CD4-positive, alpha-beta memory T cell (primary cell): ENCODE data around the gene PSME4. TPM values are rescaled to one million over a fixed set of nuclear protein-coding genes. Genes with fewer than 3 reads are reported as not detected.

Source experiments
- CTCF ChIA-PET: fragments of 350-600 bp; sonication (Branson Sonifier 250); formaldehyde crosslinking; loops from one replicate; lab custom pipeline; 2021; ENCODE audit warnings: inconsistent platforms; ENCODE audit not compliant: partially characterized antibody; lab: Charles Lee
- POLR2A ChIA-PET: fragments of 350-600 bp; sonication (Branson Sonifier 250); formaldehyde crosslinking; loops from one replicate; lab custom pipeline; 2021; ENCODE audit not compliant: partially characterized antibody; lab: Charles Lee
- DNase-seq, 5 donors: peaks; one replicate each; pipeline versions ENCODE4 v3.0.0 to v3.0.0-alpha.2; 2020 to 2022; ENCODE audit warnings: mixed read lengths in 1 of 5
- H3K27ac ChIP-seq: one replicate; pipeline ENCODE4 v1.7.0; 2013; ENCODE audit warnings: low read depth, low read length
- H3K27me3 ChIP-seq: 2 replicates; pipeline ENCODE4 v1.7.0; 2013; ENCODE audit warnings: mild to moderate bottlenecking, low read length, moderate library complexity; ENCODE audit not compliant: insufficient read depth
- H3K36me3 ChIP-seq: 2 replicates; pipeline ENCODE4 v1.7.0; 2013; ENCODE audit warnings: mild to moderate bottlenecking, low read length, moderate library complexity; ENCODE audit not compliant: insufficient read depth
- H3K4me1 ChIP-seq: 2 replicates; pipeline ENCODE4 v1.7.0; 2013; ENCODE audit warnings: mild to moderate bottlenecking, low read length, moderate library complexity; ENCODE audit not compliant: insufficient read depth
- H3K4me3 ChIP-seq, 2 donors: one replicate each; pipeline ENCODE4 v1.7.0; 2013; ENCODE audit warnings: low read length in 2 of 2, mild to moderate bottlenecking in 1 of 2
- H3K9me3 ChIP-seq, 2 donors: one replicate each; pipeline ENCODE4 v1.7.0; 2013; ENCODE audit warnings: low read length in 2 of 2, control low read depth in 1 of 2; ENCODE audit not compliant: control insufficient read depth in 1 of 2
- H3K27ac Mint-ChIP-seq, 7 donors: one replicate each; pipeline ENCODE4 v1.8.0; 2020 to 2021; ENCODE audit warnings: mixed read lengths in 7 of 7, mild to moderate bottlenecking in 6 of 7, inconsistent platforms in 3 of 7, moderate library complexity in 3 of 7
- H3K27me3 Mint-ChIP-seq, 2 donors: one replicate each; pipeline ENCODE4 v1.8.0; 2020 to 2021; ENCODE audit warnings: mixed read lengths in 2 of 2
- H3K36me3 Mint-ChIP-seq, 2 donors: one replicate each; pipeline ENCODE4 v1.8.0; 2020 to 2021; ENCODE audit warnings: mixed read lengths in 2 of 2, inconsistent platforms in 1 of 2, mild to moderate bottlenecking in 1 of 2
- H3K4me1 Mint-ChIP-seq, 4 donors: one replicate each; pipeline ENCODE4 v1.8.0; 2020 to 2021; ENCODE audit warnings: mixed read lengths in 4 of 4, mild to moderate bottlenecking in 1 of 4
- H3K4me3 Mint-ChIP-seq, 8 donors: one replicate each; pipeline ENCODE4 v1.8.0; 2020 to 2021; ENCODE audit warnings: mixed read lengths in 8 of 8, mild to moderate bottlenecking in 7 of 8, moderate library complexity in 6 of 8, inconsistent platforms in 3 of 8
- H3K9me3 Mint-ChIP-seq, 8 donors: one replicate each; pipeline ENCODE4 v1.8.0; 2020 to 2021; ENCODE audit warnings: mixed read lengths in 8 of 8, mild to moderate bottlenecking in 5 of 8, inconsistent platforms in 3 of 8, moderate library complexity in 1 of 8
- intact Hi-C: fragments of 100-400 bp; cut with micrococcal nuclease; formaldehyde crosslinking; loops from one replicate; pipeline ENCODE4 v1.15.1; 2023
- microRNA-seq: library from miRNA; unstranded; fragments of <30 nt; microRNA quantifications from one replicate; pipeline ENCODE4 v1.2.0, GENCODE V29; 2021; ENCODE audit warnings: borderline replicate concordance, borderline number of aligned reads, borderline microRNAs expressed, mixed read lengths
- polyA plus RNA-seq, 2 donors: library from polyadenylated mRNA; unstranded; fragments of 300-500 nt; fragmentation: Illumina TruSeq; gene quantifications; one replicate each; pipeline ENCODE4 v1.2.3, GENCODE V29; 2021
- total RNA-seq, 2 experiments: library from RNA; stranded (reverse); gene quantifications; one replicate each; pipeline ENCODE4 v1.2.3, GENCODE V29; 2021

PSME4 gene
- total and polyA plus RNA-seq, 4 experiments from 2014 or later = 2.3 to 49.9 (median 25.0) TPM

- Histone ChIP-seq H3K27me3 (no peaks in the 10 kb centered on the region), H3K27ac (no peak overlapping the region), H3K4me3 (no peak overlapping the region), H3K9me3 (no peaks in the 10 kb centered on the region), H3K36me3 (peaks cover 40% of the 10 kb centered on the region), H3K4me1 (no peaks in the 10 kb centered on the region)
- Mint-ChIP-seq H3K4me1 (no peaks in the 10 kb centered on the region), H3K36me3 (peaks cover 30 to 42% of the 10 kb centered on the region in 2 donors), H3K27ac (no peak overlapping the region), H3K9me3 (no peaks in the 10 kb centered on the region), H3K27me3 (no peaks in the 10 kb centered on the region), H3K4me3 (no peak overlapping the region)
- no peak for DNase-seq
- intact Hi-C loops = no loop called here
- CTCF ChIA-PET = no interaction called here
- POLR2A ChIA-PET = no interaction called here
Measured at GRCh38 chr2:53819634-53820033, 151.2 kb downstream of the PSME4 start.

- Mint-ChIP-seq H3K4me3 (no peak overlapping the region), H3K27me3 (no peaks in the 10 kb centered on the region), H3K9me3 (no peaks in the 10 kb centered on the region), H3K36me3 (peaks cover 31 to 43% of the 10 kb centered on the region in 2 donors), H3K4me1 (no peaks in the 10 kb centered on the region), H3K27ac (peak overlapping the region in 1 of 7 donors; percentile 53)
- Histone ChIP-seq H3K27me3 (no peaks in the 10 kb centered on the region), H3K4me1 (no peaks in the 10 kb centered on the region), H3K27ac (no peak overlapping the region), H3K4me3 (no peak overlapping the region), H3K9me3 (no peaks in the 10 kb centered on the region), H3K36me3 (peaks cover 40% of the 10 kb centered on the region)
- ChIA-PET CTCF (no interaction called here), POLR2A (no interaction called here)
- DNase-seq = no peak
- intact Hi-C loops = no loop called here
Measured at GRCh38 chr2:53818854-53819435, 151.8 kb downstream of the PSME4 start.

Small RNA genes lying within 50 kb of the gene (microRNA-seq; reads per million reads assigned to microRNA genes)
- not detected for gene MIR3682

Other genes with a start within 250 kb of the PSME4 start
- 1 to 10 TPM; 1.5 to 1.6 TPM for gene CHAC2, start 203.2 kb downstream of the PSME4 start, total RNA-seq
- 1 to 10 TPM; 3.6 to 4.9 TPM for gene CHAC2, start 203.2 kb downstream of the PSME4 start, polyA plus RNA-seq
- gene ASB3, start 184.0 kb downstream of the PSME4 start, total RNA-seq = 10 to 100 TPM; 40.1 to 43.5 TPM
- gene ASB3, start 184.0 kb downstream of the PSME4 start, polyA plus RNA-seq = 10 to 100 TPM; 18.1 to 29.2 TPM
- gene ERLEC1, start 183.9 kb downstream of the PSME4 start, total RNA-seq = 10 to 100 TPM; 32.4 to 33.6 TPM
- 10 to 100 TPM; 37.1 to 47.3 TPM for gene ERLEC1, start 183.9 kb downstream of the PSME4 start, polyA plus RNA-seq
- gene GPR75, start 111.0 kb downstream of the PSME4 start, total RNA-seq = 1 to 10 TPM; 3.1 to 4.3 TPM
- not detected for gene GPR75, start 111.0 kb downstream of the PSME4 start, polyA plus RNA-seq
- gene ACYP2, start 144.6 kb upstream of the PSME4 start, total RNA-seq = 10 to 100 TPM; 13.1 to 16.9 TPM
- 10 to 100 TPM; 16.7 to 16.9 TPM for gene ACYP2, start 144.6 kb upstream of the PSME4 start, polyA plus RNA-seq